Fibroblast of skin of back (primary cell): ENCODE results near the gene ANKHD1.
A peak's percentile ranks its signal among the peaks of the same experiment; 100 is the strongest.
"Not testable (repeated sequence)": the region's sequence is repeated elsewhere in the genome, so short reads cannot be mapped to it uniquely, and the experiment has no call there.

ENCODE experiments used
- DNase-seq: peaks from one replicate; pipeline ENCODE4 v3.0.0-alpha.2; 2013

ANKHD1 gene

DNA sequence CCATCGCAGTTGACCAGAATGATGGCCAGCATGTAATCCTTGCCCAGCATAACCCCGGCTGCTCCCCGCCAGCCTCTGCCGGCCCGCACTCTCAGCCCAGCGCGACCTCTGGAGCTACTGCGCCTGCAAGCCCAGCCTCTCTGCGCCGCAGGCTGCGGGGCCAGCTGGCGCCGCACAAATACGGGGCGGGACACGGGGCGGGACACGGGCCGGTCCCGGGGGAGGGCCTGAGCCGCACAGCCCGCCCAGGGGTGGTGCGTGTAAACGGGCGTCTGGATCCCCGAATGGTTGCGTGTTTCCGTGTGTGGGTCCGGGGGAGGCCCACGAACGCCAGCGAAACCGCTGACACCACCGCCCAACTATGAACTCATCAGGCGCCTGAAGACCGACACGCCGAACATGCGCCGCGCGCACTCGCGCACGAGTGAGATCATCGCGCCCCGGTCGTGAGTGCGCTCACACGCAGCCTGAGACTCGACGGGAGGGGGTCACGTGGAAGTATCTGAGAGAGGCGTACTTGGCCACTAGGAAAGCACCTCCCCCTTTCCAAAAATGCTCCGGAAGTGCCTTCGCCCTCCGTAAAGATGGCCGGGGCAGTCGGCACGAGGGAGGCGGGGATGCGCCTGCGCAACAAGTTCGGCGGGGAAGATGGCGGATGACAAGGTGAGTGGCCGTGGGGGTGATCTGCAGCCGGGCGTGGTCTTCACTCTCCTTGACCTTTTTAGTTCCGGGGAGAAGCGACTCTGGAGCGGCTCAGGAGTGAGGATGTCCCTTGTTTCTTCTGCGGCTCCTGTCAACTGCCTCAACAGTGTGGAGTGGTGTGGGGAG, 162.8 kb downstream of the ANKHD1 start, which contains the start of the genes APBB3 and SLC35A4:
Gene APBB3 (minus strand): TSS at position 403 of the 828 bp plus-strand sequence. CDS start 353 bp downstream, at position 50.
Gene SLC35A4 (plus strand): TSS at position 633 of the 828 bp plus-strand sequence. CDS start 2,342 bp downstream, outside the sequence.
- peak; percentile 99 for DNase-seq

DNA sequence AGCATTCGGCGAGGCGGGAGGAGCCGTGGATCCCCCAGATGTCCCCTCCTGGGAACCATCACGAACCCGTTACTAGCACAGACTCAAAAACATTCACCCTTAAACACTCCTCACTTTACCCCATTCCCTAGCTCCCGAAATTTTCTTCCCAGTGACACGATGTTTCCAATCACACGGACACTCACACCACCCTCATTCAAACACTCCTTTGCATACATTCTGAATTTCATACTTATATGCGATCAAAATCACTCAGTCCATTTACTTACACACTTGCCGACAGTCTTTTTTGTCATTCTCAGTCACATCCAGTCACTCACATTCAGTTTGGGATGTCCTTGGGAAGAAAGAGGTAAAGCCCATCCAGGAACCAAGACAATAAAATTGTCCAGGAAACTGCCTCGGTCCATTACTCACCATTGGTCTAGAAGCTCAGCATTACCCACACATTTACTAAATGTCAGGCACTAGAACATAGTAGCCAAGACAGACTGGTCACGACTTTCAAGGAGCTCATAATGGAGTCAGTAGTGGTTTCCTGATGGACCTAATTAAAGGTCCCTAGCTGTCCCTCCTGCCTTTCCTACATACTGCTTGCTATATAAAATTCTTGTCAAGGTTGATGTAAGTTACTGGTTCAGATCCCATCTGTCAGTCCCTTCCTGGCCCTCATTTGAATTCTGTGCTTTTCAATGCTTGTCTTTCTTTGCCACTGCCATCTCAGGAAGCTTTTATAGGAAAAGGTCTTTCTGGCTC, 163.6 kb downstream of the ANKHD1 start:
- no peak for DNase-seq

DNA sequence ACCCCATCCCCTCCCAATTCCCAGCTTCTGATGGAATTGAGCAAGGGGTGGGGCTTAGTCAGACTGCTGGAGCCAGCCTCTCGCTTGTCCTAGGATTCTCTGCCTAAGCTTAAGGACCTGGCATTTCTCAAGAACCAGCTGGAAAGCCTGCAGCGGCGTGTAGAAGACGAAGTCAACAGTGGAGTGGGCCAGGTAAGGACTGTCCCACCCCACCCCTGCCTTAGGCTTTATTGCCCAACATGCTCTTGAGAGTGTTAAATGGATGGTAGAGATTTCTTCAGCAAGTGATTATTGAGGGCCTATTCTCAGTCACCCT, 164.1 kb downstream of the ANKHD1 start:
- DNase-seq = no peak

DNA sequence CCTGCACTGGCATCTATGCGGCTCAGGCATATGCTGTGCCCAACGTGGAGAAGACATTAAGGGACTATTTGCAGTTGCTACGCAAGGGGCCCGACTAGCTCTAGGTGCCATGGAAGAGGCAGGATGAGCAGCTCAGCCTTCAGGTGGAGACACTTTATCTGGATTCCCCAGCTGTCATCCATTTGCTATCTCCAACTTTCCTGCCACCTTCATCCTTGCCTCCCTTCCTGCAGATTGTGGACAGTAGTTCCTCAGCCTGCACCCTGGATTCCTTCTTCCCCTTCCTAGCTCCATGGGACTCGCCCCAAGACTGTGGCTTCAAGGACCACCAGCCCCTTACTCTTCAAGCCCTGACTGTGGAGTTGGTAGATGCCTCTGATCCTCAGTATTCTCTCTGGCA, 165.0 kb downstream of the ANKHD1 start:
- DNase-seq = no peak

DNA sequence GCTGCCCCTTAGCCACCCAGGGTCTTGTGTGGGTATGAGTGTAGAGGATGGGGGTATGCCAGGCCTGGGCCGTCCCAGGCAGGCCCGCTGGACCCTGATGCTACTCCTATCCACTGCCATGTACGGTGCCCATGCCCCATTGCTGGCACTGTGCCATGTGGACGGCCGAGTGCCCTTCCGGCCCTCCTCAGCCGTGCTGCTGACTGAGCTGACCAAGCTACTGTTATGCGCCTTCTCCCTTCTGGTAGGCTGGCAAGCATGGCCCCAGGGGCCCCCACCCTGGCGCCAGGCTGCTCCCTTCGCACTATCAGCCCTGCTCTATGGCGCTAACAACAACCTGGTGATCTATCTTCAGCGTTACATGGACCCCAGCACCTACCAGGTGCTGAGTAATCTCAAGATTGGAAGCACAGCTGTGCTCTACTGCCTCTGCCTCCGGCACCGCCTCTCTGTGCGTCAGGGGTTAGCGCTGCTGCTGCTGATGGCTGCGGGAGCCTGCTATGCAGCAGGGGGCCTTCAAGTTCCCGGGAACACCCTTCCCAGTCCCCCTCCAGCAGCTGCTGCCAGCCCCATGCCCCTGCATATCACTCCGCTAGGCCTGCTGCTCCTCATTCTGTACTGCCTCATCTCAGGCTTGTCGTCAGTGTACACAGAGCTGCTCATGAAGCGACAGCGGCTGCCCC, 165.6 kb downstream of the ANKHD1 start:
- no peak for DNase-seq

DNA sequence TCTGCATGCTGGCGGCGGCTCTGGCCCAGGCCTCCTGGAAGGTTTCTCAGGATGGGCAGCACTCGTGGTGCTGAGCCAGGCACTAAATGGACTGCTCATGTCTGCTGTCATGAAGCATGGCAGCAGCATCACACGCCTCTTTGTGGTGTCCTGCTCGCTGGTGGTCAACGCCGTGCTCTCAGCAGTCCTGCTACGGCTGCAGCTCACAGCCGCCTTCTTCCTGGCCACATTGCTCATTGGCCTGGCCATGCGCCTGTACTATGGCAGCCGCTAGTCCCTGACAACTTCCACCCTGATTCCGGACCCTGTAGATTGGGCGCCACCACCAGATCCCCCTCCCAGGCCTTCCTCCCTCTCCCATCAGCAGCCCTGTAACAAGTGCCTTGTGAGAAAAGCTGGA, 166.2 kb downstream of the ANKHD1 start:
- DNase-seq = no peak

DNA sequence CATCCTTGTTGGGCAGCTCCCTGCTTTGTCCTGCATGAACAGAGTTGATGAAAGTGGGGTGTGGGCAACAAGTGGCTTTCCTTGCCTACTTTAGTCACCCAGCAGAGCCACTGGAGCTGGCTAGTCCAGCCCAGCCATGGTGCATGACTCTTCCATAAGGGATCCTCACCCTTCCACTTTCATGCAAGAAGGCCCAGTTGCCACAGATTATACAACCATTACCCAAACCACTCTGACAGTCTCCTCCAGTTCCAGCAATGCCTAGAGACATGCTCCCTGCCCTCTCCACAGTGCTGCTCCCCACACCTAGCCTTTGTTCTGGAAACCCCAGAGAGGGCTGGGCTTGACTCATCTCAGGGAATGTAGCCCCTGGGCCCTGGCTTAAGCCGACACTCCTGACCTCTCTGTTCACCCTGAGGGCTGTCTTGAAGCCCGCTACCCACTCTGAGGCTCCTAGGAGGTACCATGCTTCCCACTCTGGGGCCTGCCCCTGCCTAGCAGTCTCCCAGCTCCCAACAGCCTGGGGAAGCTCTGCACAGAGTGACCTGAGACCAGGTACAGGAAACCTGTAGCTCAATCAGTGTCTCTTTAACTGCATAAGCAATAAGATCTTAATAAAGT, 166.9 kb downstream of the ANKHD1 start:
- no peak for DNase-seq

DNA sequence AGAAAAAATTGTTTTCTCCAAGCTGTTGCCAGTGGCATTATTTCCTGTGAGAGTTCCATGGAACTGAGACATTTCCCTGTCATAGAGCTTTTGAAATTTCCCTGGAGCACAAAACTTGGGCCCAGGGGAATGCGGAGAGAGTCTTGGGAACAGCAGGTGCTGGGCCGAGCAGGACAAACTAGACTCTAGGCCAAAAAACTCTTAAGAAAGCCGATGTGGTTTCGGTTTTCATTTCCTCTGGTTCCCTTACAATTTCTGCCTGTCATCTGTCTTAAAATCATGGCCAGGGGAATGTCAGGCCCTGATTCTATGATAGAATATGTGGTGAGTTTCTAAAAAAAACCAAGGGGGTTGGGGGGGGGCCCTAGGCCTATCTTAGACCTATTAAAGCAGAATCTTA, 167.6 kb downstream of the ANKHD1 start:
- DNase-seq = no peak

DNA sequence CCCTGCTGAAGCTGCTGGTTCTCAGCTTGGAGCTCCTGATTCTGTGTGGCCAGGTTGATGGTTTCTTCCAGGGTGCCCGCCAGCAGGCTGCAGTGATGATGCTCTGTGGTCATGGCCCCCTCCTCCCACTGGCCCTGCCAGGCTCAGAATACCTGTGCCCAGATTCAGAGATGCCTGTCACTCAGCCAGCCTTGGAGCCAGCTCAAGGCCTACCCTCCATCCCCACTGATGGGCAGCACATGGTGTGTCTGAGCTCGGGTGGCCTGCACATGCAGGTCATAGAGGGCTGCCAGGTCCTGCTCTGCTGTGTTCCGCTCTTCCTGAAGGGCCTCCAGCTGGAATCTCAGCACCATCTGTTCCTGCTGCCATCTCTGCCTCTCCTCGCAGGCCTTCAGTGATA, 168.4 kb downstream of the ANKHD1 start:
- DNase-seq = no peak

DNA sequence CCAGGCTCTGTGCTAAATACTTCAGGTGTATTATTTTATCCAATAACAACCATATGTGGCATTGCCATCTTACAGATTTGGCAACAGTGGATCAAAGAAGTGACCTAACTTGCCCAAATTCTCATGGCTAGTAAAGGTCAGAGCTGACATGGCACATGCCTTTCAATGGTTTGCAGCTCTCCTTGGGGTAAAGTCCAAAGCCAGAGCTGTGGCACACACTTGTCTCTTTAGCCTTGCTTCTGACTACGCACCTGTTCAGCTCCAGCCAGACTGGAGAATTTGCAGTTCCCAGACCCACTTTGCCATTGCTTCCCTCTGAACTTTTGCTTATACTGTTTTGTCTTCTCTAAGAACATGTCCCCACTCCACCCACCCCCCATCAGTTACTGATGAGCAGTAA, 168.9 kb downstream of the ANKHD1 start:
- DNase-seq = no peak

DNA sequence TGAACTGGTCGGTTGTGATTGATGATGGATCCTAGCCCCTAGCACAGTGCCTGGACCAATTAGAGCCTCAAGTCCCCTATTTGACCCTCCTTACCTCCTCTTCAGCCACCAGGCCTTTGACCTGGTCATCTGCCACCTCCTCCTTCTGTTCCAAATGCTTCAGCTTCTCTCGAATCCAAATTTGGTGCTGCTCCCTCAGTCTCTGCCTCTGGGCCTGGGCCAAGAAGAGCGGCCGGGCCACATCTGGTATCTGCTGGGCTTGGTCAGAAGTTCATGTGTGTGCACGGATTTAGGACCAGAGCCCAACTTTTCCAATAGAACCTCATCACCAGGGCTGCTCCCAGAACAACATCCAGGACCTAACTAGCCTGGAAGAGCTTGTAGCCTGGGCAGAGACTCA, 169.5 kb downstream of the ANKHD1 start:
- no peak for DNase-seq

DNA sequence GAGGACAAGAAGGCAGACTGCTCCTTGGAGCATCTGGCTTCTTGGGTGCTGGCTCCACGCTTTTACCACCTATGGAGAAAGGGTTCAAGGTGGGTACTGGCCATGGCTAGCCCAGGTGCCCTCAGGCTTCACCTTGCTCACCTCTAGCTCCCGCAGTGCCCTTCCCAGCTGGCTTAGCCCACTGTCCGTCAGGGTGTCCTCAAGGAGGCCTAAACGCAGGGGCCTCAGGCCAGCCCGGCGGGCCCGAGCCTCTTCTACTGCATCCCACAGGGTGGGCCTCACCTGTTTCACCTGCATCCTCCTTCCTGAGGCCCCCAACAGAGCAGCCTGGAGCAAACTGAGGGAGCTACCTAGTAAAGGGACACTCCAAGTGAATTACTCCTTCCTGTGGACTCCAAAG, 172.1 kb downstream of the ANKHD1 start:
- no peak for DNase-seq

DNA sequence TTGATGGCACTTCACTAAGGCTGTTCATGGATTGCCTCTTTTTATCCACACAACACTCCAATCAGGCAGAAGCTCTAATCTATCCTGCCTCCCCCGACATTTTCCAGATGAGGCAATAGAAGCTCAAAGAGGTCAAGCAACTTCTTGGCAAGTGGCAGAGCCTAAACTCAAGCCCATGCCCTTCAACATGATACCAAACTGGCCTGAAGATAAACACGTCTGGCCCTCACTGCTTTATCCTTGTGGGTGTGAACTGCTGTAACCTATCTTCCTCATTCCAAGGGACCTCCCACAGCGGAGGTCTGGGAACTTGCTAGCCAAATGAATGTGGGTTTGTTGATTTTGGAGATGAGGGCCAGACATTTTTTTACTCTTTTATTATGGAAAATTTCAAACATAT, 172.5 kb downstream of the ANKHD1 start:
- DNase-seq = peak; percentile 75

DNA sequence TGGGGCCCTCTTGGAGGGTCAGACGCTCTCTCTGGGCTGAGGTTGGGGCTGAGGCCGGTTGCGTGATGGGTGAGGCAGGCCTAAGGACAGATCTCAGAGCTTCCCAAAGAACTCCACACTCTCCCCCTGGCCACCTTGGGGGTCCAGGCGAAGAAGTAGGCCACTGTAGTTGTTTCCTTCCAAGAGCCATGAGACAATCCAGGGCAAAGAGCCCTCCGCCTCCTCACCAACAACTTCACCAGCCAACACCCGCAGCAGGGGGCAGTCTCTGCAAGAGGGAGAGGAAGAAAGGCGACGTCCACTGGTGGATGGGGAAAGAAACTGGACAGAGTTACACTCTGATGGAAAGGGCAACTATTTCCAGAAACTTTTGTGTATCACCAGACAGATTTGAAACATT, 173.7 kb downstream of the ANKHD1 start:
- no peak for DNase-seq

DNA sequence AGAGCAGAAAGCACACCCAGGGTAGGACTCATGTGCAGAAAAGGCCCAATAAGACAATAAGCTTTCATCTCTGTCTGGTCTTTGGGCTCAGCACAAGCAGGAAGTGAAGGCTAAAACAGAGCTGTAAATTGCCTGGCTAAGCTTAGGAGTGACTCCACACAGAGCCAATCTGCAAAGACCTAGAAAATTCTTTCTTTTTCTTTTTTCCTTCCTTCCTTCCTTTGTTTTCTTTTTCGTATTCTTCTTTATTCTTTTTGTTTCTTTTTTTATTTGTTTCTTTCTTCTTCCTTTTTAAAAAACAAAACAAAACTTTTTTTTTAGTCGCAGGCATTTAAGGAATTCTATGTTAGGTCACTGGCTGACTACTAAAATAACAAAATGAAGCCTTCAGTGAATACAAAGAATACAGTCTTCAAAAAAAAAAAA, 175.2 kb downstream of the ANKHD1 start:
- DNase-seq = peak; percentile 50

DNA sequence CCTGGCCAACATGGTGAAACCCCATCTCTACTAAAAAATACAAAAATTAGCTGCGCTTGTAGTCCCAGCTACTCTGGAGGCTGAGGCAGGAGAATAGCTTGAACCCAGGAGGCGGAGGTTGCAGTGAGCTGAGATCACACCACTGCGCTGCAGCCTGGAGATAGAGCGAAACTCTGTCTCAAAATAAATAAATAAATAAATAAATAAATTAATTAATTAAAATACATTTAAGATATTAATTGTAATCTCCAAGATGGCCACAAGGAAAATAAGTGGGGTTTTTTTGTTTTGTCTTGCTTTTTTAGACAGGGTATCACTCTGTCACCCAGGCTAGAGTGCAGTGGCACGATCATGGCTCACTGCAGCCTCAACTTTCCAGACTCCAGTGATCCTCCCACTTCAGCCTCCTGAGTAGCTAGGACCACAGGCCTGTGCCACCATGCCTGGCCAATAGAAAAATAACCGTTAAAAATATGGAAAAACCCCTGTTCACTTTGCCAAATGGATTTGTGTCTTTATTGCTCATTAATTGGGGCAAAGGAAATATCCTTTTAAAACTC, 177.6 kb downstream of the ANKHD1 start:
- not testable (repeated sequence) for DNase-seq

DNA sequence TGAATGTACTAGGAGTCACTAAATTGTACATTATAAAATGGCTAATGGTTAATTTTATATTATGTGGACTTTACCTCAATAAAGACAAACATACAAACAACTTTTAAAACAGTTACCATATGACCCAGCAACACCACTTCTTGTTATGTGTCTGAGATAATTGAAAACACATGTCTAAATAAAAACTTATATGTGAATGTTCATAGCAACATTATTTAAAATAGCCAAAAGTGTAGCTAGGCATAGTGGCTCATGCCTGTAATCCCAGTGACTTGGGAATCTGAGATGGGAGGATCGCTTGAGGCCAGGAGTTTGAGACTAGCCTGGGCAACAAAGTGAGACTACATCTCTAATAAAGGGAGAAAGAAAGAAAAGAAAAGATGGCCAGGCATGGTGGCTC, 185.9 kb downstream of the ANKHD1 start:
- DNase-seq = no peak

DNA sequence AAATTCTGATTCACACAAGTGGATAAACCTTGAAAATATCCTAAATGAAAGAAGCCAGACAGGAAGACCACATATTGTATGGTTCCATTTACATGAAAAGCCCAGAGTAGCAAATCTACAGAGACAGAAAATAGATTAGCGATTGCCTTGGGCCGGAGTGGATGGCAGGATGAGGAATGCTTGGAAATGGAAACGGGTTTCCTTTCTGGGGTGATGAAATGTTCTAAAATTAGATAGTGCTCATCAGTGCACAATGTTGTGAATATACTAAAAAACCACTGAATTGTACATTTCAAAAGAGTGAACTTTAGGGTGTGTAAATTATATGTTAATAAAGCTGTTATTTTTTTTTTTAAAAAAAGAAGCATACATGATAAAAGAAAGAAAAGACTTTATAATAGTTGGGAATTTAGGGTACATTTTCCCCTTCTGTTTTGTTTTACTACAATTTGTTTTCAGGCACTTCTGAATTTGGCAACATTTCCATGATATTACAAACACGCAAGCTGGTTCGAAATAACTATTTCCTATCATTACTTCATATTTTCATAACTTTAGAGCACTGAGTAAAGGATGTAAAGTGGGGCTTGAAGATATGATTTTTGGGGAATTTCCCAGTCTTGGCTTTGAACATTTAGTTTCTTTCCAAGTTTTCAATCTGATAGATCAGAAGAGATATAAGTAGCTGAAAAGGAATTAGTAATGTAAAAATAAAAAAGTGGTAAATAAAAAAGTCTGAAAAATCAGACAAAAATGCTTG, 186.9 kb downstream of the ANKHD1 start:
- peak; percentile 40 for DNase-seq
